K562 (cell line): ENCODE measurements around the gene DAGLA. TPM values are rescaled to one million over a fixed set of nuclear protein-coding genes. Genes with fewer than 3 reads are reported as not detected.

Source experiments
- ATAC-seq: fragments of 200-7000 bp; cut with Tn5 transposase; 3 replicates; pipeline ENCODE4 v1.9.1; 2020; ENCODE audit warnings: moderate library complexity
- BruUV-seq: library from RNA; stranded (reverse); fragments of 400-500 nt; replicated peaks from 2 replicates; lab custom pipeline; 2021; lab: Mats Ljungman, UMichigan
- CTCF ChIA-PET: fragments of 300-600 bp; formaldehyde crosslinking; extraction: SDS; loops from one replicate; lab custom pipeline; 2021; ENCODE audit warnings: low intra/inter-chr PET ratio; lab: Yijun Ruan, JAX
- POLR2A ChIA-PET: fragments of 300-600, 350-650 bp; sonication (Branson Sonifier 250); formaldehyde crosslinking; extraction: SDS; loops from one replicate; lab custom pipeline; 2021; ENCODE audit warnings: antibody characterized with exemption, inconsistent platforms; lab: Yijun Ruan, JAX
- DNase-seq, 4 experiments: peaks; one replicate each; pipeline versions ENCODE4 v3.0.0 to v3.0.0-alpha.2; 2011 to 2018; ENCODE audit warnings: low spot score in 3 of 4, mixed read lengths in 3 of 4; ENCODE audit errors: extremely low read depth in 1 of 4
- FAIRE-seq: peaks from 2 replicates; lab custom pipeline; 2011; peaks lifted over from hg19 to GRCh38; lab: Jason Lieb, UNC
- H2AFZ ChIP-seq: 2 replicates; pipeline ENCODE4 v1.6.0; 2011; ENCODE audit warnings: low read depth, low read length, control low read depth, inconsistent platforms
- H3K27ac ChIP-seq: fragments of 200-600 bp; 3 replicates; pipeline ENCODE4 v1.8.0; 2011; ENCODE audit warnings: low read depth, mild to moderate bottlenecking, control low read depth, inconsistent platforms, low read length, moderate library complexity, mixed read lengths; ENCODE audit errors: extremely low read depth
- H3K27me3 ChIP-seq, 2 experiments: fragments of 300-600 bp in 1 of 2; 2 replicates in 1 of 2; 3 replicates in 1 of 2; pipeline versions ENCODE4 v1.6.0 to v1.8.0; 2011; ENCODE audit warnings: inconsistent platforms in 2 of 2, low read length in 2 of 2, mild to moderate bottlenecking in 1 of 2, mixed read lengths in 1 of 2, moderate library complexity in 1 of 2; ENCODE audit not compliant: control insufficient read depth in 2 of 2, insufficient read depth in 2 of 2
- H3K36me3 ChIP-seq: fragments of 300-600 bp; 3 replicates; pipeline ENCODE4 v1.8.0; 2011; ENCODE audit warnings: mild to moderate bottlenecking, low read length, inconsistent platforms; ENCODE audit not compliant: control insufficient read depth, insufficient read depth
- H3K4me1 ChIP-seq, 2 experiments: fragments of 200-600 bp in 1 of 2; replicated peaks in 1 of 2; 2 replicates in 1 of 2; 3 replicates in 1 of 2; pipeline versions ENCODE4 v1.5.1 to v1.8.0; 2011; ENCODE audit warnings: inconsistent platforms in 2 of 2, low read length in 2 of 2, mild to moderate bottlenecking in 1 of 2, mixed read lengths in 1 of 2, moderate library complexity in 1 of 2; ENCODE audit not compliant: control insufficient read depth in 2 of 2, insufficient read depth in 2 of 2
- H3K4me2 ChIP-seq: 2 replicates; pipeline ENCODE4 v1.6.1; 2011; ENCODE audit warnings: low read length, control low read depth, inconsistent platforms, mixed read lengths; ENCODE audit not compliant: insufficient read depth
- H3K4me3 ChIP-seq: fragments of 200-600 bp; sonication (generic), shearing (Covaris generic); 2 replicates; pipeline ENCODE4 v1.5.1; 2016; ENCODE audit warnings: control low read depth, inconsistent platforms
- H3K79me2 ChIP-seq: fragments of 200-600 bp; 3 replicates; pipeline ENCODE4 v1.8.0; 2011; ENCODE audit warnings: low read length, inconsistent platforms; ENCODE audit not compliant: control insufficient read depth, insufficient read depth
- H3K9ac ChIP-seq, 2 experiments: 2 replicates each; pipeline versions ENCODE4 v1.6.0 to v1.6.1; 2011; ENCODE audit warnings: low read depth in 2 of 2, low read length in 2 of 2, control low read depth in 1 of 2, inconsistent platforms in 1 of 2, mild to moderate bottlenecking in 1 of 2, mixed read lengths in 1 of 2; ENCODE audit not compliant: insufficient read depth in 1 of 2
- H3K9me1 ChIP-seq: one replicate; pipeline ENCODE4 v1.6.0; 2011; ENCODE audit warnings: inconsistent platforms, mild to moderate bottlenecking, low read length, moderate library complexity; ENCODE audit not compliant: control insufficient read depth, insufficient read depth
- H3K9me3 ChIP-seq: replicated peaks from 2 replicates; pipeline ENCODE4 v1.5.1; 2011; ENCODE audit warnings: low read depth, low read length, inconsistent platforms; ENCODE audit not compliant: control insufficient read depth, insufficient read depth
- H4K20me1 ChIP-seq: replicated peaks from 2 replicates; pipeline ENCODE4 v1.6.1; 2011; ENCODE audit warnings: low read length, inconsistent platforms, mixed read lengths; ENCODE audit not compliant: control insufficient read depth, insufficient read depth
- CC2D1A ChIP-seq: fragments of 450-650 bp; IDR thresholded peaks from 2 replicates; pipeline ENCODE4 v1.6.1; 2017; ENCODE audit warnings: mild to moderate bottlenecking
- GABPB1 ChIP-seq: sonication (generic); formaldehyde crosslinking; IDR thresholded peaks from 2 replicates; pipeline ENCODE4 v1.8.0; 2022; ENCODE audit warnings: mild to moderate bottlenecking, missing genetic modification reagents
- HEY1 ChIP-seq: fragments of 250-450 bp; sonication (Bioruptor Pico); IDR thresholded peaks from 2 replicates; pipeline ENCODE4 v1.5.0; 2020; ENCODE audit warnings: mild to moderate bottlenecking, moderate library complexity, borderline replicate concordance
- HNRNPUL1 ChIP-seq: fragments of 200-400 bp; formaldehyde crosslinking; IDR thresholded peaks from 2 replicates; pipeline ENCODE4 v1.6.1; 2017; ENCODE audit warnings: low read length
- KLF16 ChIP-seq: IDR thresholded peaks from 2 replicates; pipeline ENCODE4 v1.6.1; 2016; ENCODE audit warnings: antibody characterized with exemption
- MCM2 ChIP-seq: fragments of 450-650 bp; IDR thresholded peaks from 2 replicates; pipeline ENCODE4 v1.6.1; 2017; ENCODE audit warnings: low read depth, mild to moderate bottlenecking
- MECOM ChIP-seq: fragments of 250-450 bp; sonication (Bioruptor Pico); IDR thresholded peaks from 2 replicates; pipeline ENCODE4 v1.8.0; 2022; ENCODE audit warnings: inconsistent platforms
- MTA2 ChIP-seq: fragments of 450-650 bp; IDR thresholded peaks from 2 replicates; pipeline ENCODE4 v1.6.1; 2016; ENCODE audit warnings: low read depth
- NFATC3 ChIP-seq: fragments of 450-650 bp; IDR thresholded peaks from 2 replicates; pipeline ENCODE4 v1.6.1; 2017; ENCODE audit warnings: mild to moderate bottlenecking
- NR3C1 ChIP-seq: sonication (generic); formaldehyde crosslinking; IDR thresholded peaks from 2 replicates; pipeline ENCODE4 v1.8.1; 2022; ENCODE audit warnings: missing genetic modification reagents
- RBM17 ChIP-seq: fragments of 200-400 bp; formaldehyde crosslinking; IDR thresholded peaks from 2 replicates; pipeline ENCODE4 v1.6.1; 2017; ENCODE audit warnings: low read depth, mild to moderate bottlenecking, low read length, borderline replicate concordance
- ZNF253 ChIP-seq: fragments of 250-450 bp; sonication (Bioruptor Pico); conservative IDR thresholded peaks from 2 replicates; pipeline ENCODE4 v1.6.1; 2021; ENCODE audit warnings: mild to moderate bottlenecking
- ZNF408 ChIP-seq: fragments of 250-450 bp; sonication (Bioruptor Pico); IDR thresholded peaks from 2 replicates; pipeline ENCODE4 v1.4.0; 2020; ENCODE audit warnings: low read depth, mild to moderate bottlenecking, moderate library complexity
- ZNF766 ChIP-seq: fragments of 200-800 bp; sonication (Bioruptor generic); conservative IDR thresholded peaks from 2 replicates; pipeline ENCODE4 v1.6.1; 2016; ENCODE audit warnings: missing genetic modification characterization, missing compliant biosample characterization
- WGBS: fragments of 100-300 bp; shearing (Covaris generic); methylation state at CpG from one replicate; pipeline ENCODE4 v1.1.6; 2016; ENCODE audit warnings: low coverage, mixed read lengths; ENCODE audit not compliant: insufficient coverage; ENCODE audit errors: missing lambda C conversion rate; 5-methylcytosine and 5-hydroxymethylcytosine counted together
- in situ Hi-C: fragments of 300-500 bp; cut with MboI; formaldehyde crosslinking; loops from 4 replicates; pipeline ENCODE4 v1.15.0; 2018; ENCODE audit warnings: inconsistent platforms, mixed read lengths
- intact Hi-C: fragments of 100-400 bp; cut with micrococcal nuclease; formaldehyde crosslinking; loops from 2 replicates; pipeline ENCODE4 v1.14.2; 2022
- polyA plus RNA-seq, 8 experiments: library from polyadenylated mRNA; depleted of rRNA in 4 of 8; stranded (reverse) in 5 of 8; unstranded in 3 of 8; fragments of >200 nt; fragmentation: Nextera tagmentation in 2 of 8; fragmentation: Illumina TruSeq in 1 of 8; extraction: Ambion mirVana in 2 of 8; extraction: Trizol in 1 of 8; gene quantifications; 2 replicates each; pipeline versions ENCODE4 v1.2.1 to v1.2.3, GENCODE V29; 2011 to 2014; ENCODE audit warnings: inconsistent platforms in 1 of 8, missing spikeins in 1 of 8
- total RNA-seq, 7 experiments: library from RNA; depleted of rRNA in 6 of 7; stranded (reverse); fragments of >200 nt in 6 of 7; fragmentation: Illumina TruSeq in 2 of 7; extraction: Trizol in 2 of 7; gene quantifications; 2 replicates each; pipeline versions ENCODE4 v1.2.1 to v1.2.3, GENCODE V29; 2011 to 2021; ENCODE audit warnings: low replicate concordance in 1 of 7
- TF ChIP-seq, protein P1 (sequence below): fragments of 250-450 bp; sonication (Bioruptor Pico); IDR thresholded peaks from 2 replicates; pipeline ENCODE4 v1.8.0; 2021; ENCODE audit warnings: borderline replicate concordance, mild to moderate bottlenecking, moderate library complexity; ENCODE audit not compliant: poor library complexity, severe bottlenecking
- TF ChIP-seq, protein P2 (sequence below): fragments of 450-650 bp; IDR thresholded peaks from 2 replicates; pipeline ENCODE4 v1.6.1; 2017; ENCODE audit warnings: antibody characterized with exemption, mild to moderate bottlenecking

The DAGLA gene
- total and polyA plus RNA-seq, 9 of the 15 experiments (the other 6 are each of a cell fraction or from before 2014, with no cell fraction given) = 0.03 to 0.16 (median 0.04) TPM; not detected in 4

DNA sequence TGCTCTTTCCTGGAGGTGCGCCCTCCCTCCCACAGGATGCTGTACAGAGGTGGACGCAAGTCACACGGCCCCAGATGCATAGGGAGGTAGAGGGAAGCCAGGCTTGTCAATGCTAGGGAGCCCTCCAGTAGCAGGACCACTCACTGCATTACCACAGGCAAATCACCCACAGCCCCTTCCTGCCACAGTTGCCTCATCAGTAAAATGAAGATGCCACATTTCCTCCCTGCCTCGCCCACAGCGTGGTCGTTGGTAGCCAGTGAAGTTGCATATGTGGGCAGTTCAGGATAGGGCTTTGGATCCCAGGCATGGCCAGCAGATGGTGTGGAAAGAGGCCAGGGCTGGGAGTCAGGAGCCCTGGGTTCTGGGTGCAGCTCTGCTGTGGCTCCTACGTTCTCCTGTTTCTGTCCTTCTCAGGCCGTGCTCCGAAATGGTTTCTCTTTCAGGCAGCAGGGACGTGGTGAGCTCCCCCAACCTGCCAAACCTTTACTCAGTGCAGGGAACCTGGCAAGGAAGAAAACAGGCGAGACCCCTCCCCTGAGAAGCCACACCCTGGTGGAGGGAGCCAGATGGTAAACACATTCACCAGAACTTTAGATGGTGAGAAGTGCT, 22.6 kb downstream of the DAGLA start:
- 6% methylated on average over 11 of the region's 11 CpGs for WGBS
- FAIRE-seq (no peak), ATAC-seq (no peak), DNase-seq (no peak)
- CTCF ChIA-PET = no interaction called here
- H3K27ac ChIP-seq = no peak overlapping the region
- POLR2A ChIA-PET = interaction anchor here (1.1 to 1.6 kb wide), 2 partner anchors 16 to 35 kb away, joined by 3 to 5 read pairs; no protein-coding TSS in a partner anchor
- peaks cover 0 to 30% of the 10 kb centered on the region in 2 experiments; a peak in 4 of 5 replicates for H3K4me1 ChIP-seq
- H3K36me3 ChIP-seq = no peaks in the 10 kb centered on the region
- H3K79me2 ChIP-seq = no peaks in the 10 kb centered on the region
- TF ChIP-seq ZNF253 (CRISPR knock-in tag) = no peak
- TF ChIP-seq MTA2 = no peak
- no peak for TF ChIP-seq NFATC3
- no peak for TF ChIP-seq MECOM (CRISPR knock-in tag)
- no peak for TF ChIP-seq RBM17
- TF ChIP-seq, protein P1, sequence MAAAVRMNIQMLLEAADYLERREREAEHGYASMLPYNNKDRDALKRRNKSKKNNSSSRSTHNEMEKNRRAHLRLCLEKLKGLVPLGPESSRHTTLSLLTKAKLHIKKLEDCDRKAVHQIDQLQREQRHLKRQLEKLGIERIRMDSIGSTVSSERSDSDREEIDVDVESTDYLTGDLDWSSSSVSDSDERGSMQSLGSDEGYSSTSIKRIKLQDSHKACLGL (CRISPR knock-in tag) = no peak
- no peak for TF ChIP-seq MCM2
- TF ChIP-seq, protein P2, sequence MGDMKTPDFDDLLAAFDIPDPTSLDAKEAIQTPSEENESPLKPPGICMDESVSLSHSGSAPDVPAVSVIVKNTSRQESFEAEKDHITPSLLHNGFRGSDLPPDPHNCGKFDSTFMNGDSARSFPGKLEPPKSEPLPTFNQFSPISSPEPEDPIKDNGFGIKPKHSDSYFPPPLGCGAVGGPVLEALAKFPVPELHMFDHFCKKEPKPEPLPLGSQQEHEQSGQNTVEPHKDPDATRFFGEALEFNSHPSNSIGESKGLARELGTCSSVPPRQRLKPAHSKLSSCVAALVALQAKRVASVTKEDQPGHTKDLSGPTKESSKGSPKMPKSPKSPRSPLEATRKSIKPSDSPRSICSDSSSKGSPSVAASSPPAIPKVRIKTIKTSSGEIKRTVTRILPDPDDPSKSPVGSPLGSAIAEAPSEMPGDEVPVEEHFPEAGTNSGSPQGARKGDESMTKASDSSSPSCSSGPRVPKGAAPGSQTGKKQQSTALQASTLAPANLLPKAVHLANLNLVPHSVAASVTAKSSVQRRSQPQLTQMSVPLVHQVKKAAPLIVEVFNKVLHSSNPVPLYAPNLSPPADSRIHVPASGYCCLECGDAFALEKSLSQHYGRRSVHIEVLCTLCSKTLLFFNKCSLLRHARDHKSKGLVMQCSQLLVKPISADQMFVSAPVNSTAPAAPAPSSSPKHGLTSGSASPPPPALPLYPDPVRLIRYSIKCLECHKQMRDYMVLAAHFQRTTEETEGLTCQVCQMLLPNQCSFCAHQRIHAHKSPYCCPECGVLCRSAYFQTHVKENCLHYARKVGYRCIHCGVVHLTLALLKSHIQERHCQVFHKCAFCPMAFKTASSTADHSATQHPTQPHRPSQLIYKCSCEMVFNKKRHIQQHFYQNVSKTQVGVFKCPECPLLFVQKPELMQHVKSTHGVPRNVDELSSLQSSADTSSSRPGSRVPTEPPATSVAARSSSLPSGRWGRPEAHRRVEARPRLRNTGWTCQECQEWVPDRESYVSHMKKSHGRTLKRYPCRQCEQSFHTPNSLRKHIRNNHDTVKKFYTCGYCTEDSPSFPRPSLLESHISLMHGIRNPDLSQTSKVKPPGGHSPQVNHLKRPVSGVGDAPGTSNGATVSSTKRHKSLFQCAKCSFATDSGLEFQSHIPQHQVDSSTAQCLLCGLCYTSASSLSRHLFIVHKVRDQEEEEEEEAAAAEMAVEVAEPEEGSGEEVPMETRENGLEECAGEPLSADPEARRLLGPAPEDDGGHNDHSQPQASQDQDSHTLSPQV = no peak
- no peak for TF ChIP-seq HEY1
- no peak for TF ChIP-seq KLF16
- TF ChIP-seq GABPB1 (CRISPR knock-in tag) = no peak
- no peak for TF ChIP-seq NR3C1
- no peak for TF ChIP-seq ZNF766 (CRISPR knock-in tag)
- no peak for TF ChIP-seq ZNF408 (CRISPR knock-in tag)
- no peak for TF ChIP-seq HNRNPUL1
- no peak for TF ChIP-seq CC2D1A
- in situ Hi-C loops (no loop called here), intact Hi-C loops (no loop called here)
- H3K9me1 ChIP-seq = no peaks in the 10 kb centered on the region
- H3K27me3 ChIP-seq = peaks cover 21 to 69% of the 10 kb centered on the region in 2 experiments; a peak in 4 of 5 replicates
- H4K20me1 ChIP-seq = peaks cover 23% of the 10 kb centered on the region
- no peak overlapping the region for H3K9ac ChIP-seq
- no peak overlapping the region for H2AFZ ChIP-seq
- no TSS peak for BruUV-seq
- H3K4me2 ChIP-seq = no peak overlapping the region
- no peak overlapping the region for H3K4me3 ChIP-seq
- H3K9me3 ChIP-seq = no peaks in the 10 kb centered on the region
